Liver (tissue), 9 donors: ENCODE data around the gene FPR3. TPM values are rescaled to one million over a fixed set of nuclear protein-coding genes. Genes with fewer than 3 reads are reported as not detected.

Experiments used
- DNase-seq: peaks from one replicate; pipeline ENCODE4 v3.0.0-alpha.2; 2017; ENCODE audit warnings: low spot score
- H3K27ac ChIP-seq, 2 donors: one replicate each; pipeline ENCODE4 v1.7.0; 2013; ENCODE audit warnings: inconsistent platforms in 2 of 2, low read length in 2 of 2, control low read depth in 1 of 2, low read depth in 1 of 2, mild to moderate bottlenecking in 1 of 2
- H3K27me3 ChIP-seq, 4 donors: one replicate each; pipeline versions ENCODE4 v1.6.1 to v1.7.0; 2013; ENCODE audit warnings: low read length in 3 of 4, inconsistent platforms in 1 of 4, mild to moderate bottlenecking in 1 of 4, moderate library complexity in 1 of 4; ENCODE audit not compliant: control insufficient read depth in 4 of 4, insufficient read depth in 4 of 4
- H3K36me3 ChIP-seq, 4 donors: one replicate each; pipeline versions ENCODE4 v1.6.1 to v1.7.0; 2013; ENCODE audit warnings: low read length in 3 of 4, mild to moderate bottlenecking in 3 of 4, low read depth in 1 of 4, moderate library complexity in 1 of 4; ENCODE audit not compliant: control insufficient read depth in 4 of 4, insufficient read depth in 3 of 4
- H3K4me1 ChIP-seq, 4 donors: one replicate each; pipeline versions ENCODE4 v1.6.1 to v1.7.0; 2013; ENCODE audit warnings: low read length in 3 of 4, mild to moderate bottlenecking in 3 of 4, moderate library complexity in 1 of 4; ENCODE audit not compliant: control insufficient read depth in 4 of 4, insufficient read depth in 4 of 4
- H3K4me3 ChIP-seq, 3 donors: one replicate each; pipeline versions ENCODE4 v1.6.1 to v1.7.0; 2013; ENCODE audit warnings: low read length in 3 of 3, control low read depth in 1 of 3, low read depth in 1 of 3, mild to moderate bottlenecking in 1 of 3
- H3K9ac ChIP-seq, 2 donors: one replicate each; pipeline ENCODE4 v1.7.0; 2013; ENCODE audit warnings: low read length in 2 of 2, mild to moderate bottlenecking in 2 of 2, moderate library complexity in 2 of 2, control low read depth in 1 of 2, low read depth in 1 of 2
- H3K9me3 ChIP-seq, 4 donors: one replicate each; pipeline versions ENCODE4 v1.6.1 to v1.7.0; 2013; ENCODE audit warnings: low read length in 3 of 4; ENCODE audit not compliant: control insufficient read depth in 4 of 4
- EGR1 ChIP-seq, 2 donors: IDR thresholded peaks; 2 replicates each; pipeline ENCODE4 v1.6.1; 2016 to 2018; ENCODE audit warnings: antibody characterized with exemption in 2 of 2, low read depth in 2 of 2
- FOXA1 ChIP-seq: IDR thresholded peaks from 2 replicates; pipeline ENCODE4 v1.6.1; 2016; ENCODE audit warnings: antibody characterized with exemption
- FOXA2 ChIP-seq: IDR thresholded peaks from 2 replicates; pipeline ENCODE4 v1.6.1; 2016; ENCODE audit warnings: antibody characterized with exemption
- GABPA ChIP-seq, 2 donors: IDR thresholded peaks in 1 of 2; conservative IDR thresholded peaks in 1 of 2; 2 replicates each; pipeline ENCODE4 v1.6.1; 2016; ENCODE audit warnings: antibody characterized with exemption in 2 of 2, mild to moderate bottlenecking in 1 of 2, moderate library complexity in 1 of 2
- HNF4A ChIP-seq, 2 donors: conservative IDR thresholded peaks; 2 replicates each; pipeline ENCODE4 v1.6.1; 2016; ENCODE audit warnings: antibody characterized with exemption in 2 of 2, mild to moderate bottlenecking in 2 of 2
- HNF4G ChIP-seq: IDR thresholded peaks from 2 replicates; pipeline ENCODE4 v1.6.1; 2016; ENCODE audit warnings: antibody characterized with exemption
- JUND ChIP-seq, 2 donors: IDR thresholded peaks; 2 replicates each; pipeline ENCODE4 v1.6.1; 2016; ENCODE audit warnings: antibody characterized with exemption in 2 of 2
- NR2F2 ChIP-seq: IDR thresholded peaks from 2 replicates; pipeline ENCODE4 v1.6.1; 2016; ENCODE audit warnings: antibody characterized with exemption
- RAD21 ChIP-seq, 2 donors: IDR thresholded peaks; 2 replicates each; pipeline ENCODE4 v1.6.1; 2016; ENCODE audit warnings: antibody characterized with exemption in 2 of 2, mild to moderate bottlenecking in 2 of 2
- RXRA ChIP-seq, 2 donors: IDR thresholded peaks; 2 replicates each; pipeline ENCODE4 v1.6.1; 2017 to 2018; ENCODE audit warnings: antibody characterized with exemption in 2 of 2, mild to moderate bottlenecking in 1 of 2
- SP1 ChIP-seq: IDR thresholded peaks from 2 replicates; pipeline ENCODE4 v1.6.1; 2018; ENCODE audit warnings: antibody characterized with exemption, mild to moderate bottlenecking
- TAF1 ChIP-seq: conservative IDR thresholded peaks from 2 replicates; pipeline ENCODE4 v1.6.1; 2016; ENCODE audit warnings: antibody characterized with exemption, mild to moderate bottlenecking
- YY1 ChIP-seq: IDR thresholded peaks from 2 replicates; pipeline ENCODE4 v1.6.1; 2016; ENCODE audit warnings: antibody characterized with exemption, mild to moderate bottlenecking
- WGBS: extraction: QIAGEN DNeasy Blood & Tissue Kit; methylation state at CpG from one replicate; pipeline ENCODE4 v1.1.7; 2013; 5-methylcytosine and 5-hydroxymethylcytosine counted together
- polyA plus RNA-seq, 2 donors: library from polyadenylated mRNA; stranded (reverse) in 1 of 2; unstranded in 1 of 2; fragments of 200-250 nt in 1 of 2; fragments of >200 nt in 1 of 2; fragmentation: Nextera tagmentation in 1 of 2; extraction: Ambion mirVana in 1 of 2; gene quantifications; one replicate each; pipeline versions ENCODE4 v1.2.1 to v1.2.3, GENCODE V29; 2013 to 2015
- total RNA-seq, 2 donors: library from RNA; depleted of rRNA; stranded (reverse); fragments of >200 nt; gene quantifications; one replicate each; pipeline ENCODE4 v1.2.3, GENCODE V29; 2014
- TF ChIP-seq, protein P1 (sequence below): IDR thresholded peaks from 2 replicates; pipeline ENCODE4 v1.6.1; 2016; ENCODE audit warnings: antibody characterized with exemption
- TF ChIP-seq, protein P2 (sequence below): fragments of 150-350 bp; IDR thresholded peaks from 2 replicates; pipeline ENCODE4 v1.5.1; 2017; ENCODE audit warnings: improper control_type of control experiment, low read depth, low read length; ENCODE audit not compliant: missing input control
- TF ChIP-seq, protein P3 (sequence below): IDR thresholded peaks from 2 replicates; pipeline ENCODE4 v1.6.1; 2016; ENCODE audit warnings: antibody characterized with exemption
- TF ChIP-seq, protein P4 (sequence below): IDR thresholded peaks from 2 replicates; pipeline ENCODE4 v1.6.1; 2016; ENCODE audit warnings: antibody characterized with exemption
- TF ChIP-seq, protein P5 (sequence below): IDR thresholded peaks from 2 replicates; pipeline ENCODE4 v1.6.1; 2016; ENCODE audit warnings: antibody characterized with exemption, mild to moderate bottlenecking
- donor health status: healthy.
- donor health status: healthy.
- donor health status: healthy.
- donor health status: healthy.
- donor health status: healthy.

The FPR3 gene
- total and polyA plus RNA-seq, 4 donors, result 1.0 to 7.8 (median 4.1) TPM

DNA sequence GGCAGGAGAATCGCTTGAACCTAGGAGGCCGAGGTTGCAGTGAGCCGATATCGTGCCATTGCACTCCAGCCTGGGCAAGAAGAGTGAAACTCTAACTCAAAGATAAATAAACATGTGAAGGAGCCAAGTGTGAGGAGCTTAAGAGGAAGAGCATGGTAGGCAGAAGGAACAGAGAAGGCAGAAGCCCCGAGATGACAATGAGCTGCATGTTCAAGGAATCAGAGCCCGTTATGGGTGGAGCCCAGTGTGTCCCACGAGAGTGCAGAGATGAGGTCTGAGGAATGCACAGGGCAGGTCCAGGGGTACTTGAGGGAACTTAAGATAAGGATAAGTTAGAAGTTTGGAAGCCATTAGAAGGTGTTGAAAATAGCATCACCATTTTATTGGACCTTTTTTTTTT, 33.3 kb upstream of the FPR3 start:
- TF ChIP-seq HNF4A (conservative IDR thresholded peaks at IDR 0.05) (no peak), FOXA1 (no peak), RAD21 (IDR thresholded peaks at IDR 0.05) (no peak), TAF1 (no peak), EGR1 (IDR thresholded peaks at IDR 0.05; ENCODE audit: low read depth in 2 of 2) (no peak), HNF4G (no peak), GABPA (IDR thresholded peaks at IDR 0.05 in 1 of 2, conservative IDR thresholded peaks at IDR 0.05 in 1 of 2) (no peak), RXRA (IDR thresholded peaks at IDR 0.05) (no peak), FOXA2 (no peak), JUND (IDR thresholded peaks at IDR 0.05) (no peak)
- TF ChIP-seq, protein P1, sequence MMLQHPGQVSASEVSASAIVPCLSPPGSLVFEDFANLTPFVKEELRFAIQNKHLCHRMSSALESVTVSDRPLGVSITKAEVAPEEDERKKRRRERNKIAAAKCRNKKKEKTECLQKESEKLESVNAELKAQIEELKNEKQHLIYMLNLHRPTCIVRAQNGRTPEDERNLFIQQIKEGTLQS, result no peak
- TF ChIP-seq, protein P2, sequence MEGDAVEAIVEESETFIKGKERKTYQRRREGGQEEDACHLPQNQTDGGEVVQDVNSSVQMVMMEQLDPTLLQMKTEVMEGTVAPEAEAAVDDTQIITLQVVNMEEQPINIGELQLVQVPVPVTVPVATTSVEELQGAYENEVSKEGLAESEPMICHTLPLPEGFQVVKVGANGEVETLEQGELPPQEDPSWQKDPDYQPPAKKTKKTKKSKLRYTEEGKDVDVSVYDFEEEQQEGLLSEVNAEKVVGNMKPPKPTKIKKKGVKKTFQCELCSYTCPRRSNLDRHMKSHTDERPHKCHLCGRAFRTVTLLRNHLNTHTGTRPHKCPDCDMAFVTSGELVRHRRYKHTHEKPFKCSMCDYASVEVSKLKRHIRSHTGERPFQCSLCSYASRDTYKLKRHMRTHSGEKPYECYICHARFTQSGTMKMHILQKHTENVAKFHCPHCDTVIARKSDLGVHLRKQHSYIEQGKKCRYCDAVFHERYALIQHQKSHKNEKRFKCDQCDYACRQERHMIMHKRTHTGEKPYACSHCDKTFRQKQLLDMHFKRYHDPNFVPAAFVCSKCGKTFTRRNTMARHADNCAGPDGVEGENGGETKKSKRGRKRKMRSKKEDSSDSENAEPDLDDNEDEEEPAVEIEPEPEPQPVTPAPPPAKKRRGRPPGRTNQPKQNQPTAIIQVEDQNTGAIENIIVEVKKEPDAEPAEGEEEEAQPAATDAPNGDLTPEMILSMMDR, result no peak
- TF ChIP-seq, protein P3, sequence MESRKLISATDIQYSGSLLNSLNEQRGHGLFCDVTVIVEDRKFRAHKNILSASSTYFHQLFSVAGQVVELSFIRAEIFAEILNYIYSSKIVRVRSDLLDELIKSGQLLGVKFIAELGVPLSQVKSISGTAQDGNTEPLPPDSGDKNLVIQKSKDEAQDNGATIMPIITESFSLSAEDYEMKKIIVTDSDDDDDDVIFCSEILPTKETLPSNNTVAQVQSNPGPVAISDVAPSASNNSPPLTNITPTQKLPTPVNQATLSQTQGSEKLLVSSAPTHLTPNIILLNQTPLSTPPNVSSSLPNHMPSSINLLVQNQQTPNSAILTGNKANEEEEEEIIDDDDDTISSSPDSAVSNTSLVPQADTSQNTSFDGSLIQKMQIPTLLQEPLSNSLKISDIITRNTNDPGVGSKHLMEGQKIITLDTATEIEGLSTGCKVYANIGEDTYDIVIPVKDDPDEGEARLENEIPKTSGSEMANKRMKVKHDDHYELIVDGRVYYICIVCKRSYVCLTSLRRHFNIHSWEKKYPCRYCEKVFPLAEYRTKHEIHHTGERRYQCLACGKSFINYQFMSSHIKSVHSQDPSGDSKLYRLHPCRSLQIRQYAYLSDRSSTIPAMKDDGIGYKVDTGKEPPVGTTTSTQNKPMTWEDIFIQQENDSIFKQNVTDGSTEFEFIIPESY, result no peak
- TF ChIP-seq, protein P4, sequence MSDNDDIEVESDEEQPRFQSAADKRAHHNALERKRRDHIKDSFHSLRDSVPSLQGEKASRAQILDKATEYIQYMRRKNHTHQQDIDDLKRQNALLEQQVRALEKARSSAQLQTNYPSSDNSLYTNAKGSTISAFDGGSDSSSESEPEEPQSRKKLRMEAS, result no peak
- TF ChIP-seq, protein P5, sequence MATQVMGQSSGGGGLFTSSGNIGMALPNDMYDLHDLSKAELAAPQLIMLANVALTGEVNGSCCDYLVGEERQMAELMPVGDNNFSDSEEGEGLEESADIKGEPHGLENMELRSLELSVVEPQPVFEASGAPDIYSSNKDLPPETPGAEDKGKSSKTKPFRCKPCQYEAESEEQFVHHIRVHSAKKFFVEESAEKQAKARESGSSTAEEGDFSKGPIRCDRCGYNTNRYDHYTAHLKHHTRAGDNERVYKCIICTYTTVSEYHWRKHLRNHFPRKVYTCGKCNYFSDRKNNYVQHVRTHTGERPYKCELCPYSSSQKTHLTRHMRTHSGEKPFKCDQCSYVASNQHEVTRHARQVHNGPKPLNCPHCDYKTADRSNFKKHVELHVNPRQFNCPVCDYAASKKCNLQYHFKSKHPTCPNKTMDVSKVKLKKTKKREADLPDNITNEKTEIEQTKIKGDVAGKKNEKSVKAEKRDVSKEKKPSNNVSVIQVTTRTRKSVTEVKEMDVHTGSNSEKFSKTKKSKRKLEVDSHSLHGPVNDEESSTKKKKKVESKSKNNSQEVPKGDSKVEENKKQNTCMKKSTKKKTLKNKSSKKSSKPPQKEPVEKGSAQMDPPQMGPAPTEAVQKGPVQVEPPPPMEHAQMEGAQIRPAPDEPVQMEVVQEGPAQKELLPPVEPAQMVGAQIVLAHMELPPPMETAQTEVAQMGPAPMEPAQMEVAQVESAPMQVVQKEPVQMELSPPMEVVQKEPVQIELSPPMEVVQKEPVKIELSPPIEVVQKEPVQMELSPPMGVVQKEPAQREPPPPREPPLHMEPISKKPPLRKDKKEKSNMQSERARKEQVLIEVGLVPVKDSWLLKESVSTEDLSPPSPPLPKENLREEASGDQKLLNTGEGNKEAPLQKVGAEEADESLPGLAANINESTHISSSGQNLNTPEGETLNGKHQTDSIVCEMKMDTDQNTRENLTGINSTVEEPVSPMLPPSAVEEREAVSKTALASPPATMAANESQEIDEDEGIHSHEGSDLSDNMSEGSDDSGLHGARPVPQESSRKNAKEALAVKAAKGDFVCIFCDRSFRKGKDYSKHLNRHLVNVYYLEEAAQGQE, result no peak
- no peaks in the 10 kb centered on the region for H3K4me1 ChIP-seq
- H3K27ac ChIP-seq, result no peak overlapping the region
- H3K9me3 ChIP-seq, result peaks cover 0 to 2% (median 0%) of the 10 kb centered on the region in 4 donors
- no peak for DNase-seq
- H3K4me3 ChIP-seq, result no peak overlapping the region
- H3K36me3 ChIP-seq, result no peaks in the 10 kb centered on the region
- 73% methylated on average over 7 of the region's 7 CpGs for WGBS
- H3K27me3 ChIP-seq, result peaks cover 0 to 2% (median 0%) of the 10 kb centered on the region in 4 donors
- no peak overlapping the region for H3K9ac ChIP-seq

DNA sequence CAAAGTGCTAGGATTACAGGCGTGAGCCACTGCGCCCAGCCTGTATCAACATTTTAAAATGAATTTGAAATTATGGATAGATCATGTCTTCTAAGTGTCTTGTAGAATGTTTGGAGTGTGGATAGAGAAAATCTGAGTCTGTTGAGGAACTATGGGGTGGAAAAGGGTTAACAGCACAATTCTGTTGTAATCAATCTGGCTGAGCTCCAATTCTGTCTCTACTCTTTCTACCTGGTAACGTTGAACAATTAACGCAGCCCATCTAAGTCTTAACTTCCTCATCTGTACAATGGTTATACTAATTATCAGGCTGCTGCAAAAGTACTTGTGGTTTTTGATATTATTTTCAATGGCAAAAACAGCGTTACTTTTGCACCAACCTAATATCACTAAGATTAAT, 29.9 kb upstream of the FPR3 start:
- no peak overlapping the region for H3K4me3 ChIP-seq
- no peaks in the 10 kb centered on the region for H3K36me3 ChIP-seq
- peaks cover 0 to 5% (median under 1%) of the 10 kb centered on the region in 4 donors for H3K9me3 ChIP-seq
- no peak overlapping the region for H3K9ac ChIP-seq
- no peak for DNase-seq
- H3K4me1 ChIP-seq, result no peaks in the 10 kb centered on the region
- peaks cover 0 to 2% (median 0%) of the 10 kb centered on the region in 4 donors for H3K27me3 ChIP-seq
- WGBS, result 65% methylated on average over 5 of the region's 5 CpGs
- peak overlapping the region in 1 of 2 donors; percentile 37 for H3K27ac ChIP-seq
- TF ChIP-seq HNF4A (conservative IDR thresholded peaks at IDR 0.05) (no peak), FOXA1 (no peak), FOXA2 (no peak), YY1 (no peak), GABPA (IDR thresholded peaks at IDR 0.05 in 1 of 2, conservative IDR thresholded peaks at IDR 0.05 in 1 of 2) (no peak), SP1 (no peak), EGR1 (IDR thresholded peaks at IDR 0.05; ENCODE audit: low read depth in 2 of 2) (no peak), TAF1 (no peak), RAD21 (IDR thresholded peaks at IDR 0.05) (no peak), HNF4G (no peak), NR2F2 (no peak)
- TF ChIP-seq, protein P1, result no peak
- TF ChIP-seq, protein P3, result no peak
